HL-60 (cell line): Measurements from ENCODE around the gene STN1.

Source experiments
- CTCF ChIP-seq: IDR thresholded peaks from one replicate; pipeline ENCODE4 v1.5.1; 2011; ENCODE audit warnings: low read length, control low read depth, inconsistent platforms; ENCODE audit not compliant: insufficient read depth
- GABPA ChIP-seq: IDR thresholded peaks from 2 replicates; pipeline ENCODE4 v1.6.1; 2012; ENCODE audit warnings: low read depth
- POLR2AphosphoS5 ChIP-seq: IDR thresholded peaks from 2 replicates; pipeline ENCODE4 v1.6.1; 2012; ENCODE audit warnings: low read depth

- TF ChIP-seq CTCF, result no peak
- no peak for TF ChIP-seq POLR2AphosphoS5
- no peak for TF ChIP-seq GABPA
Measured at GRCh38 chr10:103923502-103923901, 5.5 kb upstream of the STN1 start.
